A673 (cell line): ENCODE data around the gene PI3. TPM values are rescaled to one million over a fixed set of nuclear protein-coding genes. Genes with fewer than 3 reads are reported as not detected.
A peak's percentile ranks its signal among the peaks of the same experiment; 100 is the strongest.

ENCODE experiments used
- BruUV-seq: library from RNA; stranded (reverse); fragments of 400-500 nt; replicated peaks from 2 replicates; lab custom pipeline; 2021; lab: Mats Ljungman, UMichigan
- CTCF ChIA-PET: fragments of 300-600 bp; sonication (Branson Sonifier 250); formaldehyde crosslinking; loops from one replicate; lab custom pipeline; 2022; ENCODE audit warnings: antibody characterized with exemption; lab: Charles Lee
- POLR2A ChIA-PET: fragments of 300-600 bp; sonication (Branson Sonifier 250); formaldehyde crosslinking; loops from one replicate; lab custom pipeline; 2022; ENCODE audit warnings: antibody characterized with exemption; ENCODE audit not compliant: low non-redundant PET; lab: Charles Lee
- DNase-seq: peaks from one replicate; pipeline ENCODE4 v3.0.0-alpha.2; 2015; ENCODE audit warnings: low spot score
- H3K27ac ChIP-seq: fragments of 200-600 bp; sonication (generic); 2 replicates; pipeline ENCODE4 v1.5.1; 2016; ENCODE audit warnings: mixed run types, low read depth, mild to moderate bottlenecking, mixed read lengths, antibody characterized with exemption, low read length; ENCODE audit not compliant: poor library complexity, severe bottlenecking
- H3K27me3 ChIP-seq: fragments of 200-600 bp; sonication (generic); replicated peaks from 2 replicates; pipeline ENCODE4 v1.6.1; 2017; ENCODE audit warnings: mixed run types, low read depth, mild to moderate bottlenecking, mixed read lengths, antibody characterized with exemption, low read length; ENCODE audit not compliant: insufficient read depth, poor library complexity
- H3K36me3 ChIP-seq: fragments of 200-600 bp; sonication (generic); 2 replicates; pipeline ENCODE4 v1.6.1; 2016; ENCODE audit warnings: mixed run types, mild to moderate bottlenecking, mixed read lengths, antibody characterized with exemption, low read length; ENCODE audit not compliant: insufficient read depth, poor library complexity, severe bottlenecking
- H3K4me1 ChIP-seq: fragments of 200-600 bp; sonication (generic); 2 replicates; pipeline ENCODE4 v1.6.1; 2017; ENCODE audit warnings: mixed run types, mild to moderate bottlenecking, mixed read lengths, antibody characterized with exemption, low read length; ENCODE audit not compliant: insufficient read depth, poor library complexity, severe bottlenecking
- H3K4me3 ChIP-seq: fragments of 200-600 bp; sonication (generic); 2 replicates; pipeline ENCODE4 v1.5.1; 2016; ENCODE audit warnings: low read depth, mixed run types, mild to moderate bottlenecking, mixed read lengths, low read length; ENCODE audit not compliant: poor library complexity, severe bottlenecking
- H3K9me3 ChIP-seq: fragments of 200-600 bp; sonication (generic); 2 replicates; pipeline ENCODE4 v1.6.1; 2016; ENCODE audit warnings: mixed run types, low read depth, mild to moderate bottlenecking, mixed read lengths, antibody characterized with exemption, low read length; ENCODE audit not compliant: poor library complexity, severe bottlenecking
- CTCF ChIP-seq: fragments of 300-800, 200-600 bp; sonication (generic); conservative IDR thresholded peaks from 2 replicates; pipeline ENCODE4 v1.5.1; 2017; ENCODE audit warnings: low read depth, mild to moderate bottlenecking, antibody characterized with exemption, low read length, moderate library complexity, mixed read lengths
- EZH2 ChIP-seq: fragments of 200-600 bp; sonication (generic); IDR thresholded peaks from 2 replicates; pipeline ENCODE4 v1.6.1; 2017; ENCODE audit warnings: borderline replicate concordance, low read depth, mild to moderate bottlenecking, mixed read lengths, antibody characterized with exemption, low read length; ENCODE audit not compliant: poor library complexity, severe bottlenecking
- intact Hi-C: fragments of 100-400 bp; cut with micrococcal nuclease; formaldehyde crosslinking; loops from one replicate; pipeline ENCODE4 v1.10.0; 2022; ENCODE audit not compliant: unreplicated experiment
- total RNA-seq: library from RNA; stranded (reverse); gene quantifications from 2 replicates; pipeline ENCODE4 v1.2.3, GENCODE V29; 2021

The PI3 gene
- total RNA-seq, 1 experiment from 2014 or later, result not detected

- no TSS peak for BruUV-seq
- Histone ChIP-seq H3K27me3 (no peaks in the 10 kb centered on the region), H3K36me3 (no peaks in the 10 kb centered on the region), H3K9me3 (no peaks in the 10 kb centered on the region), H3K27ac (no peak overlapping the region), H3K4me3 (no peak overlapping the region), H3K4me1 (no peaks in the 10 kb centered on the region)
- TF ChIP-seq EZH2, result no peak
- no peak for TF ChIP-seq CTCF
- CTCF ChIA-PET, result no interaction called here
- intact Hi-C loops, result no loop called here
- POLR2A ChIA-PET, result no interaction called here
- no peak for DNase-seq
Measured at GRCh38 chr20:45193331-45193730, 18.6 kb downstream of the PI3 start.

- intact Hi-C loops, result no loop called here
- Histone ChIP-seq H3K27ac (no peak within 1 kb of the TSS), H3K36me3 (no peaks in the 10 kb centered on the region), H3K9me3 (no peaks in the 10 kb centered on the region), H3K4me1 (peaks cover 7% of the 10 kb centered on the region), H3K4me3 (no peak within 1 kb of the TSS), H3K27me3 (no peaks in the 10 kb centered on the region)
- TF ChIP-seq EZH2, result no peak
- TF ChIP-seq CTCF, result no peak
- ChIA-PET POLR2A (no interaction called here), CTCF (no interaction called here)
- DNase-seq, result peak; percentile 83
- BruUV-seq, result no TSS peak
Measured at GRCh38 chr20:45206725-45207124, 32.0 kb downstream of the PI3 start, which contains the start of gene SEMG1. Gene SEMG1 (plus strand): TSS chr20:45207033. CDS start chr20:45207054, 21 bp downstream.

- ChIA-PET POLR2A (no interaction called here), CTCF (no interaction called here)
- H3K27ac ChIP-seq, result no peak overlapping the region
- BruUV-seq, result no TSS peak
- intact Hi-C loops, result no loop called here
- no peaks in the 10 kb centered on the region for H3K36me3 ChIP-seq
- H3K9me3 ChIP-seq, result no peaks in the 10 kb centered on the region
- H3K27me3 ChIP-seq, result peaks cover 3% of the 10 kb centered on the region
- no peak overlapping the region for H3K4me3 ChIP-seq
- no peak for TF ChIP-seq CTCF
- no peak for TF ChIP-seq EZH2
- no peak for DNase-seq
- H3K4me1 ChIP-seq, result peaks cover 7% of the 10 kb centered on the region
Measured at GRCh38 chr20:45209924-45210323, 35.2 kb downstream of the PI3 start.
